ENCODE measurements around the gene DBNDD2.

The DBNDD2 gene

GRCh38 chr20:45406260-45407066, 1.6 kb upstream of the DBNDD2 start:
- Histone ChIP-seq H3K36me3 (ENCODE audit: low read length) (no peaks in the 10 kb centered on the region), H3K9ac (ENCODE audit: low read length) (peak overlapping the region; percentile 35), H3K27me3 (ENCODE audit: low read length) (no peaks in the 10 kb centered on the region; the same call in 1 of the 2 replicates), H3F3A (ENCODE audit: insufficient read depth) (no peaks in the 10 kb centered on the region), H3K9me2 (replicated peaks; ENCODE audit: insufficient read depth, low read length) (no peaks in the 10 kb centered on the region), H2AFZ (ENCODE audit: low read depth, low read length, severe bottlenecking) (peak overlapping the region; percentile 9), H3K79me2 (ENCODE audit: insufficient read depth, low read length) (no peaks in the 10 kb centered on the region), H3K4me3 (ENCODE audit: insufficient read depth, low read length, poor library complexity, severe bottlenecking) (peak overlapping the region; percentile 41), H3K27ac (ENCODE audit: low read depth, low read length) (no peak overlapping the region), H3K9me3 (ENCODE audit: insufficient read depth, low read length) (peaks cover 2% of the 10 kb centered on the region; the same call in 1 of the 2 replicates), H3K4me2 (ENCODE audit: low read depth, low read length, poor library complexity, severe bottlenecking) (peak overlapping the region; percentile 48), H4K20me1 (ENCODE audit: low read depth, low read length) (no peaks in the 10 kb centered on the region)
- no peak for TF ChIP-seq CTCF (IDR thresholded peaks at IDR 0.05; ENCODE audit: insufficient read depth, low read length, poor library complexity, severe bottlenecking)
- TF ChIP-seq EZH2phosphoT487 (conservative IDR thresholded peaks at IDR 0.05; ENCODE audit: low read length) = no peak

GRCh38 chr20:45407067-45407745, 883 bp upstream of the DBNDD2 start:
- Histone ChIP-seq H2AFZ (ENCODE audit: low read depth, low read length, severe bottlenecking) (no peak overlapping the region), H3K27me3 (ENCODE audit: low read length) (no peaks in the 10 kb centered on the region; the same call in 1 of the 2 replicates), H3K4me2 (ENCODE audit: low read depth, low read length, poor library complexity, severe bottlenecking) (no peak overlapping the region), H3K9ac (ENCODE audit: low read length) (no peak overlapping the region), H3K4me3 (ENCODE audit: insufficient read depth, low read length, poor library complexity, severe bottlenecking) (no peak overlapping the region), H3K79me2 (ENCODE audit: insufficient read depth, low read length) (no peaks in the 10 kb centered on the region), H3K9me2 (replicated peaks; ENCODE audit: insufficient read depth, low read length) (no peaks in the 10 kb centered on the region), H3K27ac (ENCODE audit: low read depth, low read length) (no peak overlapping the region), H3F3A (ENCODE audit: insufficient read depth) (no peaks in the 10 kb centered on the region), H3K36me3 (ENCODE audit: low read length) (no peaks in the 10 kb centered on the region), H4K20me1 (ENCODE audit: low read depth, low read length) (no peaks in the 10 kb centered on the region), H3K9me3 (ENCODE audit: insufficient read depth, low read length) (no peaks in the 10 kb centered on the region)
- TF ChIP-seq CTCF (IDR thresholded peaks at IDR 0.05; ENCODE audit: insufficient read depth, low read length, poor library complexity, severe bottlenecking) = no peak

GRCh38 chr20:45408646-45409213, 641 bp downstream of the DBNDD2 start:
- Histone ChIP-seq H3K4me3 (ENCODE audit: insufficient read depth, low read length, poor library complexity, severe bottlenecking) (no peak overlapping the region), H3K36me3 (ENCODE audit: low read length) (no peaks in the 10 kb centered on the region), H3K9me3 (ENCODE audit: insufficient read depth, low read length) (no peaks in the 10 kb centered on the region), H3K9ac (ENCODE audit: low read length) (no peak overlapping the region), H3K4me2 (ENCODE audit: low read depth, low read length, poor library complexity, severe bottlenecking) (no peak overlapping the region), H3K27ac (ENCODE audit: low read depth, low read length) (no peak overlapping the region), H2AFZ (ENCODE audit: low read depth, low read length, severe bottlenecking) (no peak overlapping the region), H3K9me2 (replicated peaks; ENCODE audit: insufficient read depth, low read length) (no peaks in the 10 kb centered on the region), H3K79me2 (ENCODE audit: insufficient read depth, low read length) (no peaks in the 10 kb centered on the region), H4K20me1 (ENCODE audit: low read depth, low read length) (no peaks in the 10 kb centered on the region), H3F3A (ENCODE audit: insufficient read depth) (no peaks in the 10 kb centered on the region), H3K27me3 (ENCODE audit: low read length) (no peaks in the 10 kb centered on the region; the same call in 1 of the 2 replicates)
- TF ChIP-seq CTCF (IDR thresholded peaks at IDR 0.05; ENCODE audit: insufficient read depth, low read length, poor library complexity, severe bottlenecking) (no peak), EZH2phosphoT487 (conservative IDR thresholded peaks at IDR 0.05; ENCODE audit: low read length) (no peak)

Measured in SU-DHL-6 (cell line).